Measurements from ENCODE around the gene ZFC3H1.
"Not testable (repeated sequence)": the region's sequence is repeated elsewhere in the genome, so short reads cannot be mapped to it uniquely, and the experiment has no call there.

Gene ZFC3H1

GRCh38 chr12:71581206-71581605, 82.4 kb downstream of the ZFC3H1 start:
- no peak for DNase-seq (ENCODE audit: low spot score)

DNA sequence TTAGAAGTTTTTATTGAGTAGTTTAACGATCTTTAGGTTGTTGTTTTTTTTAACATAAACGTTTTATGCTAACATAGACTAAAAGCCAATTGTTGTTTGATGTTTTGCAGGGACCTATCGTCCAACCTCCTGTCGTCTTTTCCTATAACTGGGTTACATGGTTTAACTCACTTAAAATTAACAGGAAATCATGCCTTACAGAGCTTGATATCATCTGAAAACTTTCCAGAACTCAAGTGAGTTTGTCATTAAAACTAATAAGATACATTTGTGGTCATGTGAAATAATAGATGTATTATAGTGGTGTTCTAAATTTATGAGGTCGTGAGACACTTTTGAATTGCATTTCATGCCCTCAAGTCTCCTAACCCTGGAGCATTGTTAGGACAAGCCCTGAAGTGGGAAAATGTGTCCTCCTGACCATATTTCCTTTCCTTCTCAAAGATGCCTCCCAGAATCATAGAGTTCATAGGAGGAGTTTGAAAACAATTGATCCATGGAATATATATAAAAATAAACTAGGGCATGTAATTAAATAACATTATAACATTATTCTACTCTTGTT, 84.9 kb downstream of the ZFC3H1 start:
- no peak for DNase-seq (ENCODE audit: low spot score)

- DNase-seq (ENCODE audit: low spot score) = peak; percentile 42
These were observed 87.2 kb downstream of the ZFC3H1 start for GRCh38 chr12:71576496-71576895.

DNA sequence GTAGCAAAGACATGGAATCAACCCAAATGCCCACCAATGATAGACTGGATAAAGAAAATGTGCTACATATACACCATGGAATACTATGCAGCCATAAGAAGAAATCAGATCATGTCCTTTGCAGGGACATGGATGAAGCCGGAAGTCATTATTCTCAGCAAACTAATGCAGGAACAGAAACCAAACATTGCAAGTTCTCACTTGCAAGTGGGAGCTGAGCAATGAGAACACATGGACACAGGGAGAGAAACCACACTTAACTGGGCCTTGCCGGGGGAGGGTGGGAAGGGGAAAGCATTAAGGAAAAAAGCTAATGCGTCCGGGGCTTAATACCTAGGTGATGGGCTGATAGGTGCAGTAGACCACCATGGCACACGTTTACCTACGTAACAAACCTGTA, 93.8 kb downstream of the ZFC3H1 start:
- not testable (repeated sequence) for DNase-seq (ENCODE audit: low spot score)

- no peak for DNase-seq (ENCODE audit: low spot score)
These were observed 96.1 kb downstream of the ZFC3H1 start for GRCh38 chr12:71567537-71567936.

DNA sequence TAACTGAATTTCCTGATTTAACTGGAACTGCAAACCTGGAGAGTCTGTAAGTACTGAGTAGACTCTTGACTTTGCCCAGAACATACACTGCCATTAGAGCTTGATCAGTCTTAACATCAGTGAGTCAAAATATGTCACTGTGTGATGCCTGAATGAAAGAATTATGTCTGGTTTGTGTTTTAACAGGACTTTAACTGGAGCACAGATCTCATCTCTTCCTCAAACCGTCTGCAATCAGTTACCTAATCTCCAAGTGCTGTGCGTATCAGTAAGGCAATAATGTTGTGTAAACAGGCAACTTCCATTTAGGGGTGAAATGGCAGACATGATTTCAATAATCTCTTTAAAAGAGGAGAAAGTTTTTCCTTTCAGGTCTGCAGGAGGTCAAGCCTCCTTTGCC, 97.0 kb downstream of the ZFC3H1 start:
- no peak for DNase-seq (ENCODE audit: low spot score)

- no peak for DNase-seq (ENCODE audit: low spot score)
These were observed 98.1 kb downstream of the ZFC3H1 start for GRCh38 chr12:71565535-71565934.

DNA sequence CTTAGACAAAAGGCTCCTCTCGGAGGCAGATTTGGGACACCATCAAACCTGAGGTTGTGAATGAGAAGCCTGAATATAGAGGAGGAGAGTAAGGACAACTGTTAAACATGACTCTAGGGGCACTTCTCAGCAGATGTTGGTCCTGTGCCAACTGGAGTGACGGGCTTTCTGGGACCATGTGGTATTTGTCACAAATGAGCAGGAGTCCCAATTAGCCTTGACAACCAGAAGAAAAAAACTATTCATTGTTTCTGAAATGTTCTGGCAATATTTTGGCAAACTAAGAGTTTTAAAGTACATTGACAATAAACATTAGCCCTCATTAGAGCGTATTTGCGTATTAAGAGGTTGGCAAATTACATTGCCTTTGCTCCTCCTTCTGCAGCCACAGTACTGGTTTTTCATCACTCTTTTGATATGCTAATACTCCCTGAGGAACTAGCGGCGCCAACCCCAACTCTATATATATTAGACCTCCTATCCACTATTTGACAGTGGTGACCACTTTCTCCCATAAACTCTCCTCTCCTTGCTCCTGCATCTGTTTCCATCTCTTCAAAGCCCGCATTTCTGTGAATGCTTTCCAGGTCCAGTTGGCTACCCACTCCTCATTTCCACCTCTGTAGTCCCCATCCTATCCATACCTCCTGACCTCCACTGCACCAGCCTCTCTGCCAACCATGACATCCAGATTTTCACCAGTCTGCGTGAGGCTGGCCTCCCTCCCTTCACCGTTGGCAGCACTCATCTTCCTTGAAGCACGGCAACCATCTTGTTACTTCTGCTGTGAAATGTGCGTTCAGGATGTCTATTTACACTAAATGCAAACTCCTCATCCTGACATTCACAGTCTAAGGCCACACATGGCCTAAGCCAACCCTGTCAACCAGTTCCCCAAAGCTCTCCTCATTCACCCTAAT, 100.7 kb downstream of the ZFC3H1 start:
- DNase-seq (ENCODE audit: low spot score) = no peak

All from D341Med (cell line).